Peyer's patch (tissue), 4 donors: ENCODE results near the gene LARP1B.

Experiments used
- POLR2A ChIP-seq, 2 donors: fragments of 450-650 bp; IDR thresholded peaks; one replicate each; pipeline ENCODE4 v1.5.1; 2017; ENCODE audit warnings: antibody characterized with exemption in 2 of 2, mild to moderate bottlenecking in 2 of 2, moderate library complexity in 2 of 2
- TF ChIP-seq, protein P1 (sequence below), 6 experiments: fragments of 450-650 bp in 4 of 6; fragments of 200-600 bp in 2 of 6; sonication (generic) in 1 of 6; IDR thresholded peaks; one replicate each; pipeline ENCODE4 v1.5.1; 2017 to 2019; ENCODE audit warnings: antibody characterized with exemption in 6 of 6, mild to moderate bottlenecking in 3 of 6, moderate library complexity in 1 of 6

- TF ChIP-seq, protein P1, sequence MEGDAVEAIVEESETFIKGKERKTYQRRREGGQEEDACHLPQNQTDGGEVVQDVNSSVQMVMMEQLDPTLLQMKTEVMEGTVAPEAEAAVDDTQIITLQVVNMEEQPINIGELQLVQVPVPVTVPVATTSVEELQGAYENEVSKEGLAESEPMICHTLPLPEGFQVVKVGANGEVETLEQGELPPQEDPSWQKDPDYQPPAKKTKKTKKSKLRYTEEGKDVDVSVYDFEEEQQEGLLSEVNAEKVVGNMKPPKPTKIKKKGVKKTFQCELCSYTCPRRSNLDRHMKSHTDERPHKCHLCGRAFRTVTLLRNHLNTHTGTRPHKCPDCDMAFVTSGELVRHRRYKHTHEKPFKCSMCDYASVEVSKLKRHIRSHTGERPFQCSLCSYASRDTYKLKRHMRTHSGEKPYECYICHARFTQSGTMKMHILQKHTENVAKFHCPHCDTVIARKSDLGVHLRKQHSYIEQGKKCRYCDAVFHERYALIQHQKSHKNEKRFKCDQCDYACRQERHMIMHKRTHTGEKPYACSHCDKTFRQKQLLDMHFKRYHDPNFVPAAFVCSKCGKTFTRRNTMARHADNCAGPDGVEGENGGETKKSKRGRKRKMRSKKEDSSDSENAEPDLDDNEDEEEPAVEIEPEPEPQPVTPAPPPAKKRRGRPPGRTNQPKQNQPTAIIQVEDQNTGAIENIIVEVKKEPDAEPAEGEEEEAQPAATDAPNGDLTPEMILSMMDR (IDR thresholded peaks at IDR 0.05) = no peak
- TF ChIP-seq POLR2A (IDR thresholded peaks at IDR 0.05) = no peak
Measured at GRCh38 chr4:128029907-128030306, 31.2 kb upstream of the LARP1B start.
